SU-DHL-6 (cell line): ENCODE measurements around the gene BID.

ENCODE experiments used
- H2AFZ ChIP-seq: fragments of 200-600 bp; sonication (generic); 2 replicates; pipeline ENCODE4 v1.6.1; 2014; ENCODE audit warnings: low read depth, mild to moderate bottlenecking, moderate library complexity, mixed read lengths, antibody characterized with exemption, low read length; ENCODE audit not compliant: severe bottlenecking
- H3F3A ChIP-seq: fragments of 200-600 bp; shearing (Covaris generic); 2 replicates; pipeline ENCODE4 v1.6.0; 2016; ENCODE audit warnings: antibody characterized with exemption, mild to moderate bottlenecking; ENCODE audit not compliant: insufficient read depth
- H3K27ac ChIP-seq: fragments of 200-600 bp; sonication (generic); 2 replicates; pipeline ENCODE4 v1.5.1; 2016; ENCODE audit warnings: low read depth, mild to moderate bottlenecking, low read length, moderate library complexity, mixed read lengths
- H3K27me3 ChIP-seq: fragments of 200-600 bp; sonication (generic), shearing (Covaris generic); 2 replicates; pipeline ENCODE4 v1.6.0; 2014; ENCODE audit warnings: mild to moderate bottlenecking, low read length
- H3K36me3 ChIP-seq: fragments of 200-600 bp; sonication (generic); 2 replicates; pipeline ENCODE4 v1.6.1; 2014; ENCODE audit warnings: mild to moderate bottlenecking, low read length, mixed read lengths
- H3K4me2 ChIP-seq: fragments of 300-600, 200-600 bp; shearing (Covaris generic), sonication (generic); 2 replicates; pipeline ENCODE4 v1.6.0; 2014; ENCODE audit warnings: low read length, low read depth, mild to moderate bottlenecking; ENCODE audit not compliant: poor library complexity, severe bottlenecking
- H3K4me3 ChIP-seq: fragments of 200-600 bp; sonication (generic); 2 replicates; pipeline ENCODE4 v1.5.1; 2014; ENCODE audit warnings: antibody characterized with exemption, low read length, mild to moderate bottlenecking, mixed read lengths; ENCODE audit not compliant: insufficient read depth, poor library complexity, severe bottlenecking
- H3K79me2 ChIP-seq: fragments of 200-600 bp; sonication (generic); 2 replicates; pipeline ENCODE4 v1.6.1; 2014; ENCODE audit warnings: mild to moderate bottlenecking, low read length, moderate library complexity; ENCODE audit not compliant: insufficient read depth
- H3K9ac ChIP-seq: fragments of 200-600 bp; sonication (generic); 2 replicates; pipeline ENCODE4 v1.7.0; 2014; ENCODE audit warnings: mild to moderate bottlenecking, low read length
- H3K9me2 ChIP-seq: fragments of 200-600 bp; sonication (generic); replicated peaks from 2 replicates; pipeline ENCODE4 v1.6.1; 2014; ENCODE audit warnings: low read length; ENCODE audit not compliant: insufficient read depth
- H3K9me3 ChIP-seq: fragments of 200-600 bp; sonication (generic); 2 replicates; pipeline ENCODE4 v1.6.1; 2014; ENCODE audit warnings: low read length, mixed read lengths; ENCODE audit not compliant: insufficient read depth
- H4K20me1 ChIP-seq: fragments of 200-600 bp; sonication (generic); 2 replicates; pipeline ENCODE4 v1.6.1; 2014; ENCODE audit warnings: low read depth, mild to moderate bottlenecking, antibody characterized with exemption, low read length, moderate library complexity, mixed read lengths
- CTCF ChIP-seq: fragments of 200-600 bp; sonication (generic); IDR thresholded peaks from one replicate; pipeline ENCODE4 v1.5.1; 2017; ENCODE audit warnings: antibody characterized with exemption, mild to moderate bottlenecking, low read length, moderate library complexity; ENCODE audit not compliant: insufficient read depth, poor library complexity, severe bottlenecking
- EZH2phosphoT487 ChIP-seq: fragments of 200-600 bp; sonication (generic), shearing (Covaris generic); conservative IDR thresholded peaks from 2 replicates; pipeline ENCODE4 v1.6.1; 2018; ENCODE audit warnings: mild to moderate bottlenecking, antibody characterized with exemption, low read length, moderate library complexity, mixed read lengths

Gene BID

DNA sequence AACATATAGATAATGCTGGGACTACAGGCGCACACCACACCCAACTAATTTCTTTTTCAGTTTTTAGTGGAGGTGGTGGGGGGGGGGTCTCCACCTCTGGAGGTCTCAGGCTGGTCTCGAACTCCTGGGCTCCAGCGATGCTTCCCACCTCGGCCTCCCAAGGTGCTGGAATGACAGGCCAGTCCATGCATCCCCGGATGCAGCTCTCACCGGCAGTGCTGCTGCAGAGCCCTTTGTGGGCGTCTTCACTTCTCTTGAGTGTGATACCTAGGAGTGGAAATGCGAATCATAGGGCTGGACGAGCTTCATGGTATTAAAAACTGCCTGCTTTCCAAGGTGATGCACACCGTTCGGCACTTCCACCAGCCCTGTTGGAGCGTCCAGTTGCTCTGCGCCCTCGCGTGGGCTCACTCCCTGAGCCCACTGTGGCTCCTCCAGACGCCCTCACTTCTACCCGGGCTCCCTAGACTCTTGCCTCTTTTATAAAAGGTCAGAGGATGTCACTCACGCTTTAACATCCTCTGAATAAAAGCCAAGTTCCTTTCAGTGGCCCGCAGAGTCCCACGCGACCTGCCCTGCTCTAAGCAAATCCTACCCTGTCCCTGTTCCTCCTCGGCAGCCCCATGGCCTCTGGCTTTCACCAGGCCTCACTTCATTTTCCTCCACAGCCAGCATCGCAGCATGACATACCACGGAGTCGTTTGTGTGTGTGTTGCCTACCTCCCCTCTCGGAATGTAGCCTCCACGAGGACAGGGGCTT lies 837 bp upstream of the BID start:
- no peak overlapping the region for H3K4me3 ChIP-seq
- H3K4me2 ChIP-seq: no peak overlapping the region
- H3K9ac ChIP-seq: 0 out of 2 replicates have a peak overlapping the region, but pooled peaks have one; percentile 62
- peaks cover 5% of the 10 kb centered on the region; the same call in 1 of the 2 replicates for H3F3A ChIP-seq
- H3K27ac ChIP-seq: no peak overlapping the region
- no peak overlapping the region for H2AFZ ChIP-seq
- no peaks in the 10 kb centered on the region for H3K36me3 ChIP-seq
- no peaks in the 10 kb centered on the region for H3K27me3 ChIP-seq
- H4K20me1 ChIP-seq: no peaks in the 10 kb centered on the region
- H3K79me2 ChIP-seq: peaks cover 11% of the 10 kb centered on the region; the same call in 1 of the 2 replicates
- TF ChIP-seq CTCF (no peak), EZH2phosphoT487 (no peak)
- no peaks in the 10 kb centered on the region for H3K9me2 ChIP-seq
- no peaks in the 10 kb centered on the region for H3K9me3 ChIP-seq

GRCh38 chr22:17773606-17774205 lies 563 bp downstream of the BID start:
- Histone ChIP-seq H3K27ac (0 out of 2 replicates have a peak overlapping the region, but pooled peaks have one; percentile 6), H3F3A (peaks cover 5% of the 10 kb centered on the region; the same call in 1 of the 2 replicates), H3K36me3 (no peaks in the 10 kb centered on the region), H3K4me2 (peak overlapping the region; percentile 50), H2AFZ (no peak overlapping the region), H3K79me2 (peaks cover 11% of the 10 kb centered on the region; the same call in 1 of the 2 replicates), H3K27me3 (no peaks in the 10 kb centered on the region), H4K20me1 (no peaks in the 10 kb centered on the region), H3K9me2 (no peaks in the 10 kb centered on the region), H3K9ac (peak overlapping the region; percentile 62), H3K4me3 (peak overlapping the region; percentile 56), H3K9me3 (no peaks in the 10 kb centered on the region)
- TF ChIP-seq EZH2phosphoT487: no peak
- no peak for TF ChIP-seq CTCF

DNA sequence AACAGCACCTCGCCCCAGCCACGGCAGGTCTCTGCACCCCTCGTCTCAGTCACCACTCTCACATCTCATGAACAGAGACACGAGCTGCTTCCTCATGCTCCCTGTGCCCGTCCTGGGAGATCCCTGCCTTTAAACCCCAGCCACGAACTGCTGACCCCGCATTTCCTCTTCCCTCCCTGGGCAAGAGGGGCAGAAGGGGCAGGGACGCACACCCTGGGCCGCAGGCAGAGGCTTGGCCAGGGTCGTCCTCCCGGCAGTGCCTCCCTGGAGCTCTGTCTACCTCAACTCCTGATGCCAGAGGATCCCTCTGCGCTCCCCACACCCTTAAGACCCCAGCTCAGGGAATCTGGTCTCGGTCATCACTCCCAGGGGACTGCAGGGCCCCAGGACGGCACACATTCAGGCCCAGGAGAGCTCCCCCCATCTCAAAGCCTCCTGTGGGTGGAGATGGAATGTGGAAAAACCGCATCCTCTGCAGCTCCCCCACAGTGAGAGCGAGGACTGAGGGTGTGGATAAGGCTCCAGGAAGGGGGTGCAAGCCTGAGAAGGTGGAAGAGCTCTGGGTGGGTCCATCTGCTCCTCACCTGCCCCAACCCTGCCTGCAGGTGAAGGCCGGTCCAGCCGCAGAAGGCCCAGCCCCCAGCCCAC lies 1.2 kb downstream of the BID start:
- 0 out of 2 replicates have a peak overlapping the region, but pooled peaks have one; percentile 6 for H3K27ac ChIP-seq
- H3K27me3 ChIP-seq: no peaks in the 10 kb centered on the region
- peak overlapping the region; percentile 56 for H3K4me3 ChIP-seq
- H3K9me3 ChIP-seq: no peaks in the 10 kb centered on the region
- H3K4me2 ChIP-seq: peak overlapping the region; percentile 50
- H2AFZ ChIP-seq: no peak overlapping the region
- H3F3A ChIP-seq: peaks cover 5% of the 10 kb centered on the region; the same call in 1 of the 2 replicates
- no peaks in the 10 kb centered on the region for H3K9me2 ChIP-seq
- H3K36me3 ChIP-seq: no peaks in the 10 kb centered on the region
- H3K79me2 ChIP-seq: peaks cover 11% of the 10 kb centered on the region; the same call in 1 of the 2 replicates
- TF ChIP-seq EZH2phosphoT487 (no peak), CTCF (no peak)
- H4K20me1 ChIP-seq: no peaks in the 10 kb centered on the region
- H3K9ac ChIP-seq: peak overlapping the region; percentile 62
